HG02798 (cell line): ENCODE results near the gene MPRIP.
"Not testable (repeated sequence)": the region's sequence is repeated elsewhere in the genome, so short reads cannot be mapped to it uniquely, and the experiment has no call there.

ENCODE experiments used
- ATAC-seq: cut with Tn5 transposase; IDR thresholded peaks from one replicate; pipeline ENCODE4 v1.9.1; 2021; ENCODE audit warnings: mild to moderate bottlenecking; ENCODE audit not compliant: unreplicated experiment, poor library complexity

MPRIP gene

DNA sequence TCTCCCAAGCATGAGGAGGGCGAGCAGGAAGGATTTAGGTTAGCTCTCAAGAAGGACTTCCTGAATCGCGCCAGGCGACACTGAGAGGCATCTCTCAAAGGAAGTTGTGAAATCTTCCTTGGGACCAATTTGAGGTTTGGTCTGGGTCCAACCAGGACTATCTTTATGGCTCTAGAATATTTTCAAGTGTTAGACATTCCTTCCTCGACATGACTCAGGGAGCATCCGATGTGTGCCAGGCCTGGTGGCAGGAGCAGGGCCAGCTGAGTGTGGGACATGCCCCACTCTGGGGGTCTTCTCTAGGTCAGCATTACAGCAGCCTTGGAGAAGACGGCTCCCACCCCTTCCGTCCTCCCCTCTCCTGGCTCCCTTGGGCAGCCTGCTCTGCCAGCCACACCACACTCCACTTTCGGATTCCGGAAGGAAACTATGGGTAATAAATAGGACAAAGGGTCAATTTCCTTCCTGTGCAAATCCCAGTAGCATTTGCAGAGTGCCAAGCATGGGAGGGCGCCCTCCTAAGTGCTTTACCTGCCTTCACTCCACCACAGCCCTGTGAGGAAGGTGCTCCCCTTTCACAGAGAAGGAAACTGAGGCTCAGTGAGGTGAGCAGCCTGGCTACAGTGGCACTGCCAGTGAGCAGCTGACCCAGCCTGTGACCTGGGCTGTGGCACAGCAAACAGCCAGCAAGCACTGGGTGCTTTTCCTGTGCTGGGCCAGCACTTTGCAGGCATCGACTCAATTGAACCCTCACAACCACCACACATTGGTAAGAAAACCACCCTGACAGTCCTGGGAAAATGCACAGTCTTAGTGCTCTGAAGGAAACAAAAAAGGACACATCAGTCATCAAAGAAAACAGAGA lies 31.0 kb upstream of the MPRIP start:
- not testable (repeated sequence) for ATAC-seq

DNA sequence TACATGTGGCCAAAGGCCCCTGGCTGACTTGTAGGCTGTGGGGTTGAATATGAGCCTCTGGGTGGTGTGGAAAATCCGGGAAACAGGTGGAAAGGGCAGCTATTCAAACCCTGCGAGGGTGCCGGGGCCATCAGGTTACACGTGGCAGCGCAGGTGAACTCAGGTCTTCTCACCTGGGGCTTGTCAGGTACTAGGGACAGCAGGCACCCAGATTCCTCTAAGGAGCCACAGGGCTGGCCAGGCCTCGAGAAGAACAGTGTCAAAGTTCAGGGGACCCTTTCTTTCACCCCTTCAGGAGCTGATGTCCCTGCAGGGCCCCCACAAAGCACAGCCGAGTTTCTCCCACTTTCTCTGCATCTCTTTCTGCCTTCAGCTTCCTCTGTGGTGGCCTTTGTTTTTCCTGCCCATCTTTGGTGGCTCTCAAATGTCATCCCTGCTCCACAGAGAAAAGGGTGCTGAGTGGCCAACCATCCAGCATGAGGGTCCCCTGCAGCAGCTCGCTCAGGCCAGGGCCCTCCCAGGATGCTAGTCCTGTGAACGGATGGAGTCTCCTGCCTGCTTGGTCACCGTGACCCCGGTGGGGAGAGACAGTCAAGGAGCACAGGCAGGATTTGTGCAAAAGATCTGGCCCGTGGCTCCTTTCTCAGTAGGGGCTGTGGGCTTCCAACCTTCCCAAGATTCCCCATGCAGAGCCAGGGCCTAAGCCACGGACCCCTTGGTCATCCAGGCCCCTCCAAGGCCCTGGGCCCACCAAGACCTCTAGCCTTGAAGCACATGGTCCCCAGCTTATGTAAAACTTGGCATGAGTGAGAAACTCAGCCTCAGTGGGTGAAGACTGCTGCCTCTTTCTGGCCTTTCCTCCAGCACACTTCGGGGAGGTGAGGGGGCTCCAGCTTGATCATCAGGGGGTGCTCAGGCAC lies 28.2 kb upstream of the MPRIP start:
- not testable (repeated sequence) for ATAC-seq

DNA sequence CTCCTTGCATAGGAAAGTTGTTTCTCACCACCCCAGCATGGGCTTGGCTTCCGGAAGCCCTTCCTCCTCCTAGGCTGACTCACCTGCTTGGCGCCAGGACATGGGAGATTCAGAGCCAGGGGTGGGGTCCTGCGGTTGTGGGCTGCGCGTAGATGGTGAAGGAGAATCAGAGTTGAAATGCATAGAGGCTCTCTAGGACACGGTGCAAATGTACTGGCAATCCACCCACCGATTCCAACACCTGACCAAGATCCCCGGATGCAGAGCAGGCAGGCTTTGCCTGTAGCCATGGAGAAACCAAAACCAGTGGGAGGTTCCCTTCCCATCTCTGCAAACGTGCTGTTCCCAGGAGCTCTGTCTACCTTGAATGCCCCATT lies 27.5 kb upstream of the MPRIP start:
- ATAC-seq, result not testable (repeated sequence)

DNA sequence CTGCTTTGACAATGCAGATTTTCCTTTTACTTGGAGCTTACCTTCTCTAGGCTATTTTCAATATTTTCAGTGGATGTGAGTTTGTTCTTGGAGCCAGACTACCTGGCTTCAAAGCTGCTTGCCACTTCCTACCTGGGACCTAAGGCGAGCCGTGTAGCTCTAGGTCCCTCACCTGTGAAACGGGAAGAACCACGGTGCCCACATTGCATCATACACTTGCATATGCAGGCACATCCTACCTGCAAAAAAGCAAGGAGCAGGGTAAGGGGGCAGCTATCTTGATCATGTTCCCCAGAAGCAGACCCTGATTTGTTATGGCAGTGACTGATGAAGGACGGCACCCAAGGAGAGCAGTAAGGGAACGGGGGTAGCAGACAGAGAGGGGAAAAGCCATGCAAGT lies 27.0 kb upstream of the MPRIP start:
- no peak for ATAC-seq

DNA sequence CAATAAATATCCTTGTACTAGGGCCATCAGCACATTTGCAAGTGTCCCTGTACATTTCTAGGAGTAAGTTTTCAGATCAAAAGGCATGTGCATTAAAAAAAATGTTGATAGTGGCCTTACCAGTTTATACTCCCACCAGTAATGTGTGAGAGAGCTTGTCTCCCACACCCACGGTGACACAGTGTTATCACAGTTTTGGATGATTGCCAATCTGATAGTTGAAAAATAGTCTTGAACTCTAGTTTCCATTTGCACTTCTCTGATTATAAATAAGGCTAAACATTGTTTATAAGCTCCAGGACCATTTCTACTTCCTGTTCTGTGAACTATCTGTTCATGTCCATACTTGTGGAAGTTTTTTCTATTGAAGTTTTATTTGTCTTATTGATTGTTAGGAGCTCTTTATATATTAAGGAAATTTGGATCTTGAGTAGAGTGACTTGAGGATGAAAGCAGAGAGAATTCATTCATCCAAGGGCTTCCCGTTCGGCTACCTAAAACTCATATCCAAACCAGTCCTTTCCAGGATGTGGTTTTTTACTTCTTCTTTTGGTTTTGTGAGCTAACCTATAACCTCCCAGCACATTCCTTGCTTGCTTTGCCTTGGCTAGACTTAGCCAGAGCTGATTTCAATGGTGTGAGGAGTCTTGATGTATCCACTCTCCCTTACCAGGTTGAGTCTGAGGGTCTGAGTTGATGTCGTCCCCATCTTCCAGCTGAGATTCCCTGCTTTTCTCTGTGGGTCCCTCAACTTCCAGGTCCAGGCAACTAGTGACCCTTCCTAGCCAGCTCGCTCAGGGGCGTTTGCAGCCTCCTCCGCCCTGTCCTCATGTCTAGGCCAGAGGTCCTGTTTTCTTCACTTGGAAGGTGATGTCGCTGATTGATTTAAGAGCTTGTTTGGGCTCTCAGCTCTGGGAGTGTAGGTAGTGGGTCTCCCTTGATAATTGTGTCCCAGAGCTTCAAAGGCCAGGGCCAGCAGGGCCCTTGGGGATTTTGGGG lies 25.8 kb upstream of the MPRIP start:
- not testable (repeated sequence) for ATAC-seq

DNA sequence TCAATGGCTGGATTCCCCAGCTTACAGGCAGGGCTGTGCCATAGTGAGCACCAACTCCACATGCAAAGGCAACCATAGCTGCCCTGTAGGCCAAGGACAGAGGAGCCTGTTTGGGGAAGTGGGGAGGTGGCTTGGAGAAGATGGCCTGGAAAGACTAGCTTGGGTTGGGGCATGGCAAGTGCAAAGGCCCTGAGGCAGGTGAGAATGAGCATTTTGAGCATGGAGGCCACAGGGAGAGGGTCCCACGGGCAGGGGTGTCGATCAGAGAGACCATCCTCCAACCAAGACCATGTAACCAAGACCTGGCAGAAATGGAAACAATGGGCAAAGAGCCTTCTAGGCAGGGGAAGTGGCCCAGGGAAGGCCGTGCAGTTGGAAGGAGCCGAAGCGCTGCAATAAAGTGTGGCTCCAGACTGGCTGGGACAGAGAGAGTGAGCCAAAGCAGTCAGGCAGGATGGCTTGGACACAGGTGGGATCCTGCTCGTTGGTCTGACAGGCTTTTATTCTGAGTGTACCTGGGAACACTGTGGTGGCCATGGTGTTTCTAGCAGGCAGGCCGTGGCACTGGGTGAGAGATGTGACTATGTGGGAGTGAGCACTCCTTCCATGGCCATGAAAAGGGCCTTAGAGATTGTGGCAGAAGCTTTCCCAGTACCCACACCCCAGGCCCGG lies 24.8 kb upstream of the MPRIP start:
- no peak for ATAC-seq

DNA sequence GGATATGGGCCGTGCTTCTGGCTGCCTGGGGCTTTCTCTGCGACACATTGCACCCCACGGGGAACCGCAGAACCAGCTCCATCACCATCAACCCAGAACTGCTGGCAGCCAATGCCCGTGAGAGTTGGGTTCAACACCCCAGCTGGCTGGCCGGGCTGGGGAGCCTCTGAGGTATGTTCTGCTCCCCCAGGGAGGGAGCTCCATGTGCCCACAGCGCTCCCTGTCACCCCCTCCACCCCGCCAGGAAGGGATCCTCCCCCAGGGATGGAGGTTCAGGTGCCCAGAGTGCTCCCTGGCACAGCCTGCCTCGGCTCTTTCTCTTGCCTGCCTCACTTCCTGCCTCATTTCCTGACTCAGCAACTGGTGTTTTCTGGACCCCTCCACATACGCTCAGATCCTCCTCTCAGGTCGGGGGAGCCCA lies 24.2 kb upstream of the MPRIP start:
- no peak for ATAC-seq

DNA sequence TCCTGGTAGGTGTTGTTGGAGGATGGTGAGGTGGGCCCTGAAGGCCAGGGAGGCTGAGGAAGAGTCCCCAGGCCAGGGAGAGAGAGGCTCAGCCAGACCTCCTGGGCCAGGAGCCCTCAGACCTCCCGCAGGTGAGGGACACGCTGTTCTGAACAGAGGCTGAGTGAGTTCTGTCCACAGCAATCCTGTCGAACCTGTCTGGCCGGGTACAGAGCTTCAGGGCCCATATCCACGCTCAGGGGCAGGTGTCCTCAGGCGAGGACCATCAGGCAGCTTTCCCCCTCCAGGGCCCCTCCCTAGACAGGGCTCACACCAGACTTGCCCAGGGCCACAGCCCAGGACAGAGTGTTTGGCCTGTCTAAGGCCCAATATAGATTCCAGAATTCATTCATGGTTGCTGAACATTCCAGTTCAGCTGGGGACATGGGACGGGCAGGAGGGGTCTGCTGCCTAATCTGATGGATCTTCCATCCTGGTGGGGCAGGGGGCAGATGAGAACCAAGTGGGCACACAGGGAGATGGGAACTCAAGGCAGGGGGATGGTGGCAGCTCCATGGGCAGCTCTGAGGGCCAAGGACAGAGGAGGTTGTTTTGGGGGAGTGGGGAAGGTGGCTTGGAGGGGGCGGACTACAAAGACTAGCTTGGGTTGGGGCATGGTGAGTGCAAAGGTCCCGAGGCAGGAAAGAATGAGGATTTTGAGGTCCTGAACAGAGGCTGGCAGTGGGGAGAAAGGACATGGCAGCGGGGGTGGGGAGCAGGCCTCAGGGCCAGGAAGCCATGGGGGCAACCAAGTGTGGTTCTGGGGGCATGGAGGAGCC lies 23.4 kb upstream of the MPRIP start:
- no peak for ATAC-seq

DNA sequence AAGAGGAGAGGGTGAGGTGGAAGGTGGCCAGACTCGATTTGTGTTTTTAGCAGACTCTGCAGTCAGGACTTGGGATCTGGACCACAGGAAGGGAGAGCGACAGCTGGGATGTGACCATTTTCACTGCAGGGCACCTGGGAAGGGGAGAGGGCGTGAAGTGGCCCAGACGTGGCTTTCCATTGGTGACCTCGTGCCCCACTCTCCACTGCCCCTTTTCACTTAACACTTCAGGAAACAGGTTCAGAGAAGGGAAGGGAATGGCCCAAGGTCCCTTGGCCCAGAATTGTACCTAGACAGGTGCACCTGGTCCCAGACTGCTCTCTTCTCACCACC lies 22.9 kb upstream of the MPRIP start:
- no peak for ATAC-seq

DNA sequence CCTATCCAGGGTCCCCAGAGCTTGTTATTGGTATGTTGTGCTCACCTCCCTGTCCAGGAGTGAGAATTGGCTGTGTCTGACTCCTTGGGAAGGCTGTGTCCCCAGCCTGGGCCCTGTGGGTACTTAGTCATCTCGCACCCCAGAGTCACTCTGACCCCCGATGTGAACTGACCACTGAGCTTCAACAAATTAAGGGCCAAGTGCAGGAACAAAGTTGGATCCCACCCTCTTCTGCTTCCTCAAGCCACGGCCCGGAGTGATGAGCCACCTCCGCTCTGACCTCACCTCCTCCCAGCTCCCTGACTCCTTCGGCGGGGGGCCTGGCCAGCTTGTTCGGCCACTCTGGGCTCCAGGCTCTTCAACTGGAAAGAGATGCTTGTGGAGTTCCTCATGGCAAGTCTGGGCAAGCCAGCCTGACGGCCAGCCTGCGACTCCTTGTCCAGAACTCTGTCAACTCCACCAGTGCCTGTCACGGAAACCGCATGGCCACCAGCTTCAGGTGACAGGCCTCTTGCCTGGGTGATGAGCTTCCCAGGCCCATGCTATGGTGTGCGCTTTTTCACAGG lies 22.3 kb upstream of the MPRIP start:
- ATAC-seq, result no peak

DNA sequence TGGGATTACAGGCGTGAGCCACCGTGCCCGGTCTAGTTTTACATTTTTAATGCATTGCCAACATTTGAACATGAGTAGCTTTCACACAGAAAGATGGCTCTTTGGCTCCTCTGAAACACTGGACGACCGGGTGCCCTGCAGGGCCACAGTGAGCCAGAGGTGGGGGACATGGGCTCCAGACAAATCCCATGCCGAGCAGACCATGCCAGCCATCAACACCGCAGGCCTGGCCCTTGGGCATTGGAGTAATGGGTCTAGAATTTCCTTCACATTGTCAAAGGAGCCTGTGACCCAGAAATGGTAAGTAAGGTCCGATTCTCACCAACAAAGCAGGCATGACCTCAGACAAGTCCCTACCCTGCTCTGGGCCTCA lies 21.4 kb upstream of the MPRIP start:
- no peak for ATAC-seq

DNA sequence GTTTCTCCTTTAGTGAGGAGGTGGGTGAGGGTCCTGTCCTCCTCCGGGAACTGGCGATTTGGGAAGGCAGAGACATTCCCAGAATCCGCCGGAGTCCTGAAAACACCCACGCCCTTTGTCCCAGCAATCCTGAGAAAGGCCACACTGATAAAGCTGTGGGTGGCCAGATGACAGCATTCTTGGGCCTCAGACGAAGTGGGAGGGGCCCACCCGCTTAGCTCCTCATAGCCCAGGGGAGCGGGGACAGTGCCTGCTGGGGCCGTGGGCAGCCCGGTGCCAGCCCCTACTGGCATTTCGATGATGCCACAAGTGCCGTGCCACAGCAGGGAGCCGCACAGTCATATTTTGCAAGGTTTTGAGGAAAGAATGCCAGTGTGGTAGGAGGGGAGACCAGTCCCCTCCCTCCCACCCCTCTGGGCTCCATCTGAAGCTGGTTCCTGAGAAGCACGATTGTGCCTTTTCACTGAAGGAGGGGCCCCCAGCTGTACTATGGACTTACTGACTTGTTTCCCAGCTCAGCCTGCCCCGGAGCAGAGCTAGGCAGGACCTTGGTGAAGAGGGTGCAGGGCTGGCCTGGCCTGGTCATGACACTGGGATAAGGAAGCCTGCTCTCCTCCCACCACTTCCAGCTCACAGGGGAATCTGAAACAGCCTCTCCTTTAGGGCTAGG lies 20.9 kb upstream of the MPRIP start:
- ATAC-seq, result no peak

DNA sequence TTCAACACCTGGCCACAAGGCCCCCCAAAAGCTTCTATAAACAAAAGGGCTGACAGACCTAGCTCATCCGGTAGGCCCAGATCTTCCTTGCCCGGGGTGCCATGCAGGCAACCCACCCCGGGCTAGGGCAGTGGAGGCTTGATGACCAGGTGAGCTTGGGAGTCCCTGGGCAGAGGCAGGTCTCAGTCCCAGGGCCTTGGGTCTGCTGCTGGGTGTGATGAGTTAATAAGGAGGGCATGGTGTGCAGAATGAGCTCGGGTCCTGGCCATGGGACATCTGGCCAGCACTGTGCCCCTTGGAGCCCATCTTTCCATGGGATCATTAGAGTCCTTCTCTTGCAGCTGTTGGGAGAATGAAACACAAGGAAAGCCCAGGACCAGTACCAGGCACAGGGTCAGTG lies 20.2 kb upstream of the MPRIP start:
- ATAC-seq, result no peak

DNA sequence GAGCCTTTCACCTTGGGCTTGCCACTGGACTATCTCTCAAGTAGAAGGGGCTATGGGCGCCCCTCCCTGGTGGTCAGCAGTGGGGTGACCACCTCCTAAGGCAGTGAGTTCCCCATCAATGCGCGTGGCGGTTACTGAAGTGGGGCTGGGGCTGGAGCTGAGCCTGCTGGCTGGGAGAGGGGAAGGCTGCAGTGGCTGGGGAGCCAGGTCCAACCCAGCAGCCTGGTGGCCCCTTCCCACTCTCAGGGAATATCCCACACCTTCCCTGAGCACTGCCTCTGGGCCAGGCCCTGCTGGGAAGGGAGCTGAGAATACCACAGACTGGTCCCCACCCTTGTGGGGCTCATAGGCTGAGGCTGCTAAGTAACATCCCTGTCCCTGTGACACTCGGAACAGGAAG lies 19.8 kb upstream of the MPRIP start:
- no peak for ATAC-seq

DNA sequence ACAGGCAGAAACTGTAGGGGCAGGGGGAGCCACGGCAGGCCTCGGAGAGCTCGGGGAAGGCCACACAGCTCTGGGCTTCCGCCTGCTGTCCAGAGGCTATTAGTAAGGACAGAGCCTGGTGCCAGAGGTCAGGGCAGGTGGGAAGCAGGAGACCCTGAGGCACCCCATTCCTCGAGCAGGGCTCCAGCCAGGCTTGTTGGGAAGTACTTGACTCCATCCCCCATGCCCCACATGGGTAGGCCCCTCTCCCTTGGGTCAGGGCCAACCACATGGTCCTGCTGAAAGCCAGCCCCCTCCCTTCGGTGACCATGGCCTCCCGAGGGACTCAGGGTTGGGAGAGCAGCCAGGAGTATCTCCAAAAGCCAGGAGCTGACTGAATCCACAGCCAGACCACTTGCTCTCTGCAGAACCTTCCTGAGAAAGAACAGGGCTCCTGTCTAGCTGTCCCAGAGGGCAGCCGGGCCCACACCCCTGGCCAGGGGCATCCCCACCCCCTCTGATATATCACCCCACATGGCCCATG lies 17.4 kb upstream of the MPRIP start:
- ATAC-seq, result no peak

DNA sequence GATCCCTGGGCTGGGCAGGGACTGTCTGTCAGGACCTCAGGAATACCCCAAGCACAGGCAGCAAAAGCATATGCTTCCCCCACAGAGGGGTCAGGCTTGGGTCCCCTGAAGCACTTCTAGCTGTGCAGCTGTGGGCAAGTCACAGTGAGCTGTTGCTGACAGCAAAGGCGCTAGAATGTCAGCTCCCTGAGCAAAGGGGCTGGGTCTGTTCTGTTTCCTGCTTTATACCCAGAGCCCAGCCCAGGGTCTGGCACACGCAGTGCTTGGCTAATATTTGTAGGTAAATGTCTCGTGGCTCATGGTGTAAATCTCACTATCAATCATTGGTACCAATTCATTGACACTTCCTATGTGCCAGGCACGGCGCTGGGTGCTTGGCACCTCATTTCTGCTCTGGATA lies 16.6 kb upstream of the MPRIP start:
- ATAC-seq, result no peak

DNA sequence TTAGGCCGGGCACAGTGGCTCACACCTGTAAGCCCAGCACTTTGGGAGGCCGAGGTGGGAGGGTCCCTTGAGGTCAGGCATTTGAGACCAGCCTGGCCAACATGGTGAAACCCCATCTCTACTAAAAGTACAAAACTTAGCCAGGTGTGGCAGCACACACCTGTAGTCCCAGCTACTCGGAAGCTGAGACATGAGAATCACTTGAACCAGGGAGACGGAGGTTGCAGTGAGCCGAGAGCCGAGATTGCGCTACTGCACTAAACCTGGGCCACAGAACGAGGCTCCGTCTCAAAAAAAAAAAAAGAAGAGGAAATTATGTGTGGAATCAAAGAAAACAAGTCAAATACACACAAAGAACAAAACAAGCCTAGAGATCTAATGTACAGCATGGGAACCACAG lies 16.1 kb upstream of the MPRIP start:
- no peak for ATAC-seq
